Activated T-cell treated with anti-CD3 and anti-CD28 coated beads, Interleukin-2, amount 50 U/mL, for 4 hours (primary cell): ENCODE results near the gene CDT1. TPM values are rescaled to one million over a fixed set of nuclear protein-coding genes. Genes with fewer than 3 reads are reported as not detected.
A peak's percentile ranks its signal among the peaks of the same experiment; 100 is the strongest.

Experiments used
- ATAC-seq, 2 donors: fragments of 200-7000 bp; cut with Tn5 transposase; one replicate each; pipeline ENCODE4 v1.10.0; 2021
- DNase-seq: peaks from one replicate; pipeline ENCODE4 v3.0.0-alpha.2; 2020
- H3K27me3 Mint-ChIP-seq: one replicate; pipeline ENCODE4 v1.8.0; 2021; ENCODE audit warnings: low read depth, mixed read lengths
- H3K36me3 Mint-ChIP-seq: one replicate; pipeline ENCODE4 v1.8.0; 2022; ENCODE audit warnings: mixed read lengths; ENCODE audit not compliant: insufficient read depth
- H3K4me1 Mint-ChIP-seq: one replicate; pipeline ENCODE4 v1.8.0; 2021; ENCODE audit warnings: low read depth, mixed read lengths
- H3K4me3 Mint-ChIP-seq: one replicate; pipeline ENCODE4 v1.8.0; 2021; ENCODE audit warnings: mild to moderate bottlenecking, moderate library complexity, mixed read lengths
- H3K9me3 Mint-ChIP-seq: one replicate; pipeline ENCODE4 v1.8.0; 2021; ENCODE audit warnings: mixed read lengths
- total RNA-seq, 3 donors: library from RNA; stranded (reverse); gene quantifications; one replicate each; pipeline ENCODE4 v1.2.1, GENCODE V29; 2021

Gene CDT1
- total RNA-seq, 3 donors from 2014 or later, result 81.0 to 96.4 (median 87.2) TPM

GRCh38 chr16:88810912-88811768 is 7.6 kb downstream of the CDT1 start:
- DNase-seq, result peak; percentile 60
- Mint-ChIP-seq H3K9me3 (no peaks in the 10 kb centered on the region), H3K4me1 (peaks cover 7% of the 10 kb centered on the region), H3K36me3 (peaks cover 7% of the 10 kb centered on the region), H3K4me3 (peak overlapping the region; percentile 89), H3K27me3 (no peaks in the 10 kb centered on the region)
- peak; percentile 62 for ATAC-seq

DNA sequence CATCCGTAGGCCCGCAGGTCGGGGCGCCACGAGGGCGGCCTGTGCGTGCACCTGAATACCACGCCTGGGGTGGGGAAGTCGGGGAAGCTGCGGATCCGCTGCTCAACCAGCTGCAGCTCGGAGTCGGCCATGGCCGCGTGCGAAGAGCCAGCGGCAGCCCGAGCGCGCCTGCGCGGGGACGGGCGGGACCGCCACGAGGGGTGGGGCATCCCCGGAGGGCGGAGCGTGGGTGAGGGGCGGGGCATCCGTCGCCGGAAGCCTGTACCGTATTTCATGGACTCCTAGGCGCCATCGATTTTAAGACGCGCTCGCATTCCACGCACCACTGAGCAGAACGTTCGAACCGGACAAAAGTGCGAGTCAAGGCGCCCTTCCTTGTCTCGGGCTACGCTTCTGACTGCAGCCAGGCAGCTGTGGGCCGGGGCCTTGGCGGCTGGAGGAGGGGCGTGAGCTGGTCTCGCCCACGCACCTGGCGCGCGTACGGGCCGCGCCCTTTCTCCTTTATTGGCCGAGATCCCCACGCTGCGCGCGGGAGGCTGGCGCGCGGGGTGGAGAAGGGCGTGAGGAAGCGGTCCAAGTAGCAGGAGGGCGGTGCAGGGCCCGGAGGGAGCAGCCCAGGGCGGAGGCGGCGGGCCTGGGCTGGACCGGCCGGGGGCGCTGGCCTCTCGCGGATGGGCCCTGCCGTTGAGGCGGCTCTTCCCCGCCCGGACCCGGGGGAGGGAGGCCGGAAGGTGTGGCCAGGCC is 8.4 kb downstream of the CDT1 start, which contains the start of gene APRT:
TSS of gene APRT (minus strand) at position 160 of the 744 bp plus-strand sequence. CDS start at position 131, 29 bp downstream.
- Mint-ChIP-seq H3K4me1 (peaks cover 7% of the 10 kb centered on the region), H3K9me3 (no peaks in the 10 kb centered on the region), H3K27me3 (no peaks in the 10 kb centered on the region), H3K36me3 (peaks cover 7% of the 10 kb centered on the region), H3K4me3 (peak within 1 kb of the TSS; percentile 90)
- peak; percentile 99 for DNase-seq
- ATAC-seq, result peak; percentile 73

- H3K4me1 Mint-ChIP-seq, result peaks cover 7% of the 10 kb centered on the region
- DNase-seq (no peak), ATAC-seq (no peak)
- no peaks in the 10 kb centered on the region for H3K27me3 Mint-ChIP-seq
- peak overlapping the region; percentile 78 for H3K4me3 Mint-ChIP-seq
- peaks cover 7% of the 10 kb centered on the region for H3K36me3 Mint-ChIP-seq
- H3K9me3 Mint-ChIP-seq, result no peaks in the 10 kb centered on the region
These were observed 9.1 kb downstream of the CDT1 start for GRCh38 chr16:88812513-88813268.

GRCh38 chr16:88813269-88814143 is 9.9 kb downstream of the CDT1 start:
- H3K27me3 Mint-ChIP-seq, result no peaks in the 10 kb centered on the region
- H3K9me3 Mint-ChIP-seq, result no peaks in the 10 kb centered on the region
- ATAC-seq (no peak), DNase-seq (no peak)
- H3K4me1 Mint-ChIP-seq, result peaks cover 7% of the 10 kb centered on the region
- peaks cover 7% of the 10 kb centered on the region for H3K36me3 Mint-ChIP-seq
- no peak overlapping the region for H3K4me3 Mint-ChIP-seq

- ATAC-seq (no peak), DNase-seq (no peak)
- Mint-ChIP-seq H3K9me3 (no peaks in the 10 kb centered on the region), H3K36me3 (peaks cover 7% of the 10 kb centered on the region), H3K4me3 (no peak overlapping the region), H3K27me3 (no peaks in the 10 kb centered on the region), H3K4me1 (peaks cover 7% of the 10 kb centered on the region)
These were observed 10.5 kb downstream of the CDT1 start for GRCh38 chr16:88814144-88814502.

DNA sequence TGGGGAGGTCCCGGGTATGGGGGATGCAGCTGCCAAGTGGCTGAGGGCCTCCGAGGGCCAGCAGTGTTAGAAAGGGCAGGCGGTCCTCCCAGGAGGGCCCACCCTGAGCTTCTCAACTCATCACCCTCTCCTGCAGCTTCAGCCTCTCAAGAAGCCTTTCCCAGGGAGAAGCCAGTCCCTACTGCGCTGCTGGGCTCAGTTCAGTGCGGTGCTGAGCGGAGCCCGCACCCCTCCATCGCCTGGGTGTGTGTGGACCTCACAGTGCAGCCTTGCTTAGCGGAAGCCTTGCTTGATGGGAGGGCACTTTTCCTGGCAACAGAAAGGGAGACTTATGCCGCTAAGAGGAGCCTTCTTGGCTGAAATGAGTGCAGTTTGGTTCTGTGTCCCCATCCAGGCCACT is 11.6 kb downstream of the CDT1 start:
- peaks cover 3% of the 10 kb centered on the region for H3K4me1 Mint-ChIP-seq
- peaks cover 1% of the 10 kb centered on the region for H3K36me3 Mint-ChIP-seq
- ATAC-seq, result no peak
- no peak for DNase-seq
- H3K9me3 Mint-ChIP-seq, result no peaks in the 10 kb centered on the region
- H3K27me3 Mint-ChIP-seq, result no peaks in the 10 kb centered on the region
- no peak overlapping the region for H3K4me3 Mint-ChIP-seq

GRCh38 chr16:88815901-88816589 is 12.5 kb downstream of the CDT1 start:
- Mint-ChIP-seq H3K4me1 (no peaks in the 10 kb centered on the region), H3K4me3 (no peak overlapping the region), H3K27me3 (no peaks in the 10 kb centered on the region), H3K9me3 (no peaks in the 10 kb centered on the region), H3K36me3 (no peaks in the 10 kb centered on the region)
- DNase-seq, result peak; percentile 51
- peak in 1 of 2 donors; percentile 13 for ATAC-seq

GRCh38 chr16:88816736-88817535 is 13.3 kb downstream of the CDT1 start:
- no peaks in the 10 kb centered on the region for H3K9me3 Mint-ChIP-seq
- no peaks in the 10 kb centered on the region for H3K4me1 Mint-ChIP-seq
- ATAC-seq (no peak), DNase-seq (no peak)
- no peaks in the 10 kb centered on the region for H3K27me3 Mint-ChIP-seq
- no peaks in the 10 kb centered on the region for H3K36me3 Mint-ChIP-seq
- no peak overlapping the region for H3K4me3 Mint-ChIP-seq

GRCh38 chr16:88817785-88818574 is 14.4 kb downstream of the CDT1 start:
- H3K27me3 Mint-ChIP-seq, result no peaks in the 10 kb centered on the region
- no peaks in the 10 kb centered on the region for H3K9me3 Mint-ChIP-seq
- ATAC-seq, result no peak
- peaks cover 3% of the 10 kb centered on the region for H3K36me3 Mint-ChIP-seq
- DNase-seq, result no peak
- H3K4me1 Mint-ChIP-seq, result no peaks in the 10 kb centered on the region
- H3K4me3 Mint-ChIP-seq, result no peak overlapping the region

DNA sequence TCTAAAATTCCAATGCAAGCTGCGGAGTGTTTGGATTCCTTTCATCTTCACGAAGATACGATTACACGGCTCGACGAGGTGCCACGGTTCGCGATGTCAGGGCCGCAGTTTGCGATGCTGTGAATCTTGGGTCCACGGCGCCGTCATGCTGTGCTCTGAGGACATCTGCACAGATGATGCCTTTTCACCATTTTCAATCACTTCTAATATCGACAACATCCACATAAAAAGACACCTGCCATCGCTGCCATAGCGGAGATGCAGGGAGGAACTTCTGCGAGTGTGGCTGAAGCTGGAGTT is 14.9 kb downstream of the CDT1 start:
- peaks cover 3% of the 10 kb centered on the region for H3K36me3 Mint-ChIP-seq
- no peak overlapping the region for H3K4me3 Mint-ChIP-seq
- no peaks in the 10 kb centered on the region for H3K27me3 Mint-ChIP-seq
- no peaks in the 10 kb centered on the region for H3K4me1 Mint-ChIP-seq
- no peaks in the 10 kb centered on the region for H3K9me3 Mint-ChIP-seq
- ATAC-seq (no peak), DNase-seq (no peak)

DNA sequence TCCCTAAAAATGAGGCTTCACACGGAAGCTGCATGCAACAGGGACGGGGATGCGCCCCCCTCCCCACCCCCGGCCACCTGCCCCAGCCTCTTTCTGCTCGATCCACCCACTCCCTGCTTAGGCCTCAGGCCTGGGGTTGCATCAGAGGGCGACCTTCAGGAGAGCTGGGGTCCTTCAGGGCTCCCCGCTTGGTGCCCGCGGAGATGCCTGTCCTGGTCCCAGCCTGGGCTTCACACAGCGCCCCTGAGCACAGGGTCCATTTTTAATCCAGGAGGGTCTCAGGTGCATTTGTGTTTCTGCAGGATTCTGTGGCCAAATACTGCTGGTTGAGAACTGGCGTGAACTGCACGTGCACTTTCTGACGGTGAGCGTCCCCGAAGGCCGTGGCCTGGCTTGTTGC is 15.5 kb downstream of the CDT1 start:
- DNase-seq (no peak), ATAC-seq (no peak)
- Mint-ChIP-seq H3K4me3 (no peak overlapping the region), H3K27me3 (no peaks in the 10 kb centered on the region), H3K36me3 (peaks cover 3% of the 10 kb centered on the region), H3K4me1 (no peaks in the 10 kb centered on the region), H3K9me3 (no peaks in the 10 kb centered on the region)

- Mint-ChIP-seq H3K4me3 (no peak overlapping the region), H3K4me1 (no peaks in the 10 kb centered on the region), H3K9me3 (no peaks in the 10 kb centered on the region), H3K27me3 (no peaks in the 10 kb centered on the region), H3K36me3 (peaks cover 3% of the 10 kb centered on the region)
- no peak for ATAC-seq
- DNase-seq, result no peak
These were observed 16.9 kb downstream of the CDT1 start for GRCh38 chr16:88820385-88821025.
